ENCODE data around the gene GRK5.
"Not testable (repeated sequence)": the region's sequence is repeated elsewhere in the genome, so short reads cannot be mapped to it uniquely, and the experiment has no call there.

The GRK5 gene

GRCh38 chr10:119276194-119276593 is 68.8 kb downstream of the GRK5 start:
- DNase-seq = not testable (repeated sequence)

GRCh38 chr10:119278126-119278709 is 70.8 kb downstream of the GRK5 start:
- DNase-seq = no peak

GRCh38 chr10:119279441-119279840 is 72.1 kb downstream of the GRK5 start:
- DNase-seq = no peak

GRCh38 chr10:119281581-119282071 is 74.3 kb downstream of the GRK5 start:
- peak in 12 of 14 donors; percentile 19 to 81 (median 62) for DNase-seq

GRCh38 chr10:119282446-119282845 is 75.1 kb downstream of the GRK5 start:
- DNase-seq = no peak

- no peak for DNase-seq
These were observed 76.0 kb downstream of the GRK5 start for GRCh38 chr10:119283387-119283786.

- no peak for DNase-seq
These were observed 76.4 kb downstream of the GRK5 start for GRCh38 chr10:119283818-119284217.

- no peak for DNase-seq
These were observed 77.3 kb downstream of the GRK5 start for GRCh38 chr10:119284679-119285096.

- DNase-seq = no peak
These were observed 78.3 kb downstream of the GRK5 start for GRCh38 chr10:119285495-119286267.

GRCh38 chr10:119286516-119286915 is 79.1 kb downstream of the GRK5 start:
- DNase-seq = no peak

GRCh38 chr10:119286983-119287633 is 79.7 kb downstream of the GRK5 start:
- DNase-seq = no peak

- DNase-seq = no peak
These were observed 81.2 kb downstream of the GRK5 start for GRCh38 chr10:119288574-119289001.

GRCh38 chr10:119289227-119289920 is 82.0 kb downstream of the GRK5 start:
- peak in 6 of 14 donors; percentile 18 to 55 (median 28) for DNase-seq

- no peak for DNase-seq
These were observed 83.1 kb downstream of the GRK5 start for GRCh38 chr10:119290301-119291048.

- DNase-seq = no peak
These were observed 84.0 kb downstream of the GRK5 start for GRCh38 chr10:119291223-119291900.

GRCh38 chr10:119292968-119293760 is 85.8 kb downstream of the GRK5 start:
- DNase-seq = no peak

GRCh38 chr10:119296703-119297102 is 89.3 kb downstream of the GRK5 start:
- DNase-seq = peak in 1 of 14 donors; percentile 8

- DNase-seq = no peak
These were observed 90.0 kb downstream of the GRK5 start for GRCh38 chr10:119297207-119297968.

- DNase-seq = no peak
These were observed 91.4 kb downstream of the GRK5 start for GRCh38 chr10:119298810-119299209.

- no peak for DNase-seq
These were observed 92.2 kb downstream of the GRK5 start for GRCh38 chr10:119299531-119299930.
